Measurements from ENCODE around the gene NEDD4.
A peak's percentile ranks its signal among the peaks of the same experiment; 100 is the strongest.
"Not testable (repeated sequence)": the region's sequence is repeated elsewhere in the genome, so short reads cannot be mapped to it uniquely, and the experiment has no call there.

The NEDD4 gene

DNA sequence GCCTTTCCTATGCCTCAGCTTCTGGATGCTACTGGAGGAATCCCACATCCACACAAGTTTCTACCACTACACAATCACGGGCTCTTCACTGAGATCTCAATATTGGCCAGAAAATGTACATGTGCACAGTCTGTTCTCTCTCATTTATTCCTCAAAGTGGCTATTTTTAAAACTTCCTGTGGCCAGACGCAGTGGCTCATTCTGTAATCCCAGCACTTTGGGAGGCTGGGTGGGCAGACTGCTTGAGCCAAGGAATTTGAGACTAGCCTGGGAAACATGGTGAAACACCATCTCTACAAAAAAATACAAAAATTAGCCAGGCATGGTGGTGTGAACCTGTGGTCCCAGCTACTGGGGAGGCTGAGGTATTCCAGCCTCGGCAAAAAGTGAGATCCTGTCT lies 159.1 kb downstream of the NEDD4 start:
- DNase-seq (ENCODE audit: low read depth in 1 of 2, low spot score in 1 of 2) = no peak

DNA sequence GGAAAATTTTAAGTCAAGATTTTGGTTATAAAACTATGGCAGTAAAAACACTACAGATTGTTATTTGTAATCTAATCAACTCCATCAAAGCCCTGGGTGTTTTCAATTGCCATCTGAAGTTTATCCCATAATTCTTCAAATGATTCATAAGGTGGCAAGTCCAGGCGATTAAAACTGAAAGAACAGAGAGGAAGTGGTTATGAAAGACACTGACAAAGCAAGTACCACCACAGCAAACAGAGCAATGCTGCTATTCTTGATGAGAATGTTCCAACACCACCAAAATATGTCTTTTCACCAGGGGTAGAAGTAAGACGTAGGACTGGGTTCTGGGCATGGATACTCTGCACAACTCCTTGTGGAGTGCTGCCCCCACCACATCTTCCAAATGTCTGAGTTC lies 163.6 kb downstream of the NEDD4 start:
- no peak for DNase-seq (ENCODE audit: low read depth in 1 of 2, low spot score in 1 of 2)

GRCh38 chr15:55827955-55828354 lies 165.5 kb downstream of the NEDD4 start:
- DNase-seq (ENCODE audit: low read depth in 1 of 2, low spot score in 1 of 2) = no peak

DNA sequence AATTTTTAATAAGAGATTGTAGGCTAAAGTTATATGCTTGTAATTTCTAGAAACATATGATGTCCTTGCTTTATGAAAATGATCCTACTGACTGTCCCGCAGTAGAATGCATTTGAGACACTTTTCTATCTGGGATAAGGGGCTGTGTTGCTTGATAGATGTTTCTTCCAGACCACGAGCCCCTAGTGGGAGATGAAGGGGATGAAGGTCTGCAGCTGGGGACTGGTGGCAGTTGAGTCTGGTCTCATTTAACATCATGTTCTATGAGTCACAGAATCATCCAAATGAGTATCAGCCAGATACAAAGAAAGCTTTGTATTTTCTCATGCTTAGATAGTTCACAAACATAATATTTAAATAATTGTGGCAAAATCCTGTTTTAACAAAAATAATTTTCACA lies 166.2 kb downstream of the NEDD4 start:
- no peak for DNase-seq (ENCODE audit: low read depth in 1 of 2, low spot score in 1 of 2)

DNA sequence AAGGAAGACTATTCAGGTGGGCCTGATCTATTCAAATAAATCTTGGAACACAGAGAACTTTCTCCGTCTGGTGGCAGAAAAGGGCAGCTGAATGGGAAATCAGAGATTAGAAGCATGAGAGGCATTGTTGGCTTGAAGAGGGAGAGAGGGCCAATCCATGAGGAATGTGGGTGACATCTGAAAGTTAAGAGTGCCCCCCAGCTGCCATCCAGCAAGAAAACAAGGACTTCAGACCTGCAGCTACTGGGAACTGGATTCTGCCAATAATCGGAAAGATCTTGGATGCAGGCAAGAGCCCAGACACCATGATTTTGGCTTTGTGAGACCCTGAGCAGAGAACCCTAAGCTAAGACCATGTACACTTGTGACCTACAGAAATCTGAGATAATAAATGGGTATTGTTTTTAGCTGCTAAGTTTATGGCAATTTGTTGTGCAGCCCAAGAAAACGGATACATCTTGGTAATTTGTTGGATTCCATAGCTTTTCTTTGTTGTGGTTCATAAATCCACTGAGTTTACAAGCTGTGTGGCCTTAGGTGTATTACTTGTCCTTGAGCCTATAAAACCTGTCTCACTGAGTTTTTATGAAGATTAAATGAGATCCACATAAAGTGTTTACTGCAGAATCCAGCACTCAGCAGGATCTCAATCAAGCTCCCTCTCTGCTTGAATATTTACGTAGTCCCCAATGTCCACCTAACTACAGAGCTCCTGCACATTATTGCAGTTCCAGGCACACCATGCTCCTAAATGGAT lies 168.4 kb downstream of the NEDD4 start:
- DNase-seq (ENCODE audit: low read depth in 1 of 2, low spot score in 1 of 2) = no peak

DNA sequence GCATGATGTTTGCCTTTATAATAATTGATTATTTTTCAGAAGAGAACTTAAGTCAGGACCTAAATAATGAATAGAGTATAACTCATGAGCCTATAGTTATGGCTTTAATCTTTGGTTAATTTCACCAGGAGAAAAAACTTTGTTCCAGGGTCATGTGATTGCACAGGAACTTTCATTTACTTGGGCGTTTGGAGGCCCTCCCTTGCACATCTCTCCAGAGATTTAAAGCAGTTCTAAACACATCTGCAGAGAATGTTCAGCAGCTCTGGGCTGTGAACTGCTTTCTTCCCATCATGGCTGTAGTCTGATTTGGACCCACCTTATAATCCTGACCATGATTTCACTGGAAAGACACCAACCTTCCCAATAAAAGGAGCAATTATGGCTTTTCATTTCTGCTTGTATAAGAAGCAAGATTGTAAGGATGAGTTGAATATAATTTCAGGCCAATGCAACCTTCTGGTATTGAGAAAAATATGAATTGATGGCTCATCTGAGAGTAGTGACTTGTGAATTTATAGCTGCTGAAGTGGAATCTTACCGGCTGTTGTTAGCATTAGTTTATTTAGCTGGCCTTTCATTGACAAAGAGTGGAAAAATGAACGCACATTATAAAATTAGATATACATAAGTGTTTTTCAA lies 169.6 kb downstream of the NEDD4 start:
- no peak for DNase-seq (ENCODE audit: low read depth in 1 of 2, low spot score in 1 of 2)

DNA sequence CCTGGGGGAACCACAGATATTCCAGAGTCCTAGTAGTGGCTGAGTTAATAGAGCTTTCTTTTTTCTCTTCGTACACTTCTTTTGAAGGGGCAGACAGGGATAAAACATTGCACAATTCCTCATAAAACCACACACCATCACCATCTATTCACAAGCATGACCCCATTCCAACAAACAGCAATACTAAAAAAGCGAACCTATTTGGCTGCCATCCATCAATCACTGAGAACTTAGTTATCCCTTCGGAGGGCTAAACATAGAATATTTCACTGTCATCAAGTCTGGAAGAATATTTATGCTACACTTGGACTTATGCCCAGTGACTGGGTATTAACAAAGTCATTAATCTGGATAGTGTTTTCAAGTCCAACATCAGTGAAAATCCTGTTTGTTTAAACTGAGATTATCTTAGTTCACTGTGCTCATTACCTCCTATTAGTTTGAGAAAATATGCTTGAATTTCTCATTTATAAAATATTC lies 170.2 kb downstream of the NEDD4 start:
- DNase-seq (ENCODE audit: low read depth in 1 of 2, low spot score in 1 of 2) = no peak

- not testable (repeated sequence) for DNase-seq (ENCODE audit: low read depth in 1 of 2, low spot score in 1 of 2)
Observed at GRCh38 chr15:55821740-55822139, 171.7 kb downstream of the NEDD4 start.

- no peak for DNase-seq (ENCODE audit: low read depth in 1 of 2, low spot score in 1 of 2)
Observed at GRCh38 chr15:55820043-55820442, 173.4 kb downstream of the NEDD4 start.

- no peak for DNase-seq (ENCODE audit: low read depth in 1 of 2, low spot score in 1 of 2)
Observed at GRCh38 chr15:55819397-55820034, 173.9 kb downstream of the NEDD4 start.

- no peak for DNase-seq (ENCODE audit: low read depth in 1 of 2, low spot score in 1 of 2)
Observed at GRCh38 chr15:55816017-55816416, 177.4 kb downstream of the NEDD4 start.

- no peak for DNase-seq (ENCODE audit: low read depth in 1 of 2, low spot score in 1 of 2)
Observed at GRCh38 chr15:55802600-55803376, 190.6 kb downstream of the NEDD4 start.

DNA sequence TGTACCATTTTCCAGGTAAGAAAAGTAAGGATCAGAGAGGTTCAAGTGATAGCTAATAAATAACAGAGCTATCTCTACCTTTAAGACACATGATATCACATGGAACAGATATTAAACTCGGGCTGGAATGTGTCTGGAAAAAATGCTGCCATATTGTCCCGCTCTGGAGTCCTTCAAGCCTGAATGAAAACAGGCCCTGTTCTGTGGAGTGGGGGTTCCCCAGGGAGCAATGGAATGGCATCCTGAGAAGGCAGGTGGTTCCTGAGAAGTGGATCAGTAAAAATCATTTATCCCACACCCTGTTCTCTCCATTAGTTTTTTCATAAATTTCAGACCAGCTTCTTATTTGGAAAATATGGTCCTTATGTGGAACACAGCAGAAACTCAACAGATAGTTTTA lies 193.2 kb downstream of the NEDD4 start:
- no peak for DNase-seq (ENCODE audit: low read depth in 1 of 2, low spot score in 1 of 2)

DNA sequence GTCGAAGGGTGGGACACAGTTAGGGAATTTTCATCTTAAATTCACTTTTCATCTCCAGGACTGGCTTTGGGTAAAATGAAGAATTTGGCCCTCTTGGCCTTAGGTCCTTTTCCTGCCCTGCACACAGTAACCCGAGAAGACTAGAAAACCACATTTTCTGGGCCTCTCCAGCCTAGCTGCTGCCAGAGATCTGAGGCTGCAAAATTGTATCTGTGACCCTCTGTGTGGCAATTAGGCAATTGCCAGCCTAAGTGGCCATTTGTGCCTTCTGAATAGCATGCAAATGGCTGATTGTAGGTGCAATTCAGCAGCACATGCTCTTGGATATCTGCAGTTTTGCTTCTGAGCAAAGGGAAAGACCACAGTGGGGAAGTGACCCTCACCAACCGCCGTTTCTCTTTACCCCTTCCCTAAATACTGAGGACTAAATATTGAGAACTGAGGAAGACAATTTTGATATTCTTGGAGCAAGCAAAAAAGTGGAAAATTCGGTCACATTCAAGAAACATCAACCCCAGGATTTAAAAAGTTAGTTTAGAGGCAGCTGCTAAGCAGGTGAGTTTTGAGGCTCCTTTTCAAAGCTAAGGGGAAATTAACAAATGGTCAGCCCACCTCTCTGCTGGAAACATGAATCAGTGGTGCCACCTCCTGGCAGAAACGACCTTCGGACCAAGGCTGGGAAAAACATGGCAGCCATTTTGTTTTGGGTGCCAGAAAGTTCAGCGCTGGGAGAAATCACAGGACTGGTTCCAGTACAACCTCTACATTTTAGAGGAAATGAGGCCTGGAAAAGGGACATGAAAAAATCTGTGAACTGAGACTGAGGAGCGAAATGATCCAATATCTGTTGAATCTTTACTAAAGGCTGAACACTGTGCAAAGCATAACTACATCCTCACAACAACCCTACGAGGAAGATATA lies 193.9 kb downstream of the NEDD4 start:
- DNase-seq (ENCODE audit: low read depth in 1 of 2, low spot score in 1 of 2) = no peak

- no peak for DNase-seq (ENCODE audit: low read depth in 1 of 2, low spot score in 1 of 2)
Observed at GRCh38 chr15:55796321-55796965, 197.0 kb downstream of the NEDD4 start.

DNA sequence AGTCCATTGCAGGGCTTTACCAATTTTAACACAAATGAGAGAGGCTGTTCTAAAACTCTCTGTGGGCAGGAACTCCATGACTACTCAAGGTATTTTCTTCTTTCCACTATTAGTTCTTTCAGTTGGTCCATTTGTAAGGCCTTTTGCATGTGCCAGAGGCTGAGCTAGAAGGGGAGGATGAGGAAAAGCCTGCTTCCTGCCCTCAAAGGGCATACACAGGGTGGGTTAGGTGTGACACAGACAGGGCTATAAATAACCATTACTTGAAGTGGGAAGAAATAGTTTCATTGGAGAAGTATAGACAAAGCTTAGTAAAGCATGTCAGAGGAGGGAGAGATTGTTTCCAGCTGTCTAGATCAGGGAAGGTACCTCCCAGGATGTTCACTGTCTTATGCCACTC lies 198.4 kb downstream of the NEDD4 start:
- DNase-seq (ENCODE audit: low read depth in 1 of 2, low spot score in 1 of 2) = no peak

DNA sequence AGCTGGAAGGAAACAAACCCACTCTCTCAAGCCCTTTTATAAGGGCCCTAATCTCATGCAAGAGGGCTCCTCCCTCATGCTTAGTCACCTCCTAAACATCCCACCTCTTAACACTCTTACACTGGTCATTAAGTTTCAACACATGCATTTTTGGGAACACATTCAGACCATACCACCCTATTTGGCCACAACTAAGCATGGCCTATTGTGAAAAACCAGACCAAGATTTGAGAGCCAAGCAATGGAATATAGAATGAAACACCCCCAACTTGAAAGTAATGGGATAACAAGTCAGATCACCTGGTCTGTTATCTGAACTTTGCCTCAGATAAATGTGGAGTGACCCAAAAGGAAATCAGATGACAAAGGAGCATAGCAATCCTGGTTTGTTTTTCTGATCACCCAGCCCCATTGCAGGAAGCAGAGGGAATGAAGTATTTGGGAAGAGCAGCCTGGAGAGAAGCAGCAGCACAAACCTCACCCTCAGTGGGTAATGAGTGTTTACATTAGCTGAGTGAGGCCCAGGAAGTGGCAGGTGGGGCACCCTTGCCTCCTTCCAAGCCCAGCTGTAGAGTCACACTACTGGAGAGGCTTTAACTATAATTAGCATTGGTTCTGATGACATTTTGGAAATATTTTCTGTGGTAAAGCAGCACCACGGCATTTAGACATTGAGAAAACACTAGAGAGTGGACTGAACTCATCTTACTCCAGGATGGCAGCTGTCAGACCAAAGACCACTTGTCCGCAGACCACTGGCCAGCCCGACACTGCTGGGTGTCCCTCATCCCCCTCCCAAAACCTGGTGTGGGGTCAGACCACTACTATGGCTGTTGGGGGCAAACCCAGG lies 201.6 kb downstream of the NEDD4 start:
- DNase-seq (ENCODE audit: low read depth in 1 of 2, low spot score in 1 of 2) = no peak

DNA sequence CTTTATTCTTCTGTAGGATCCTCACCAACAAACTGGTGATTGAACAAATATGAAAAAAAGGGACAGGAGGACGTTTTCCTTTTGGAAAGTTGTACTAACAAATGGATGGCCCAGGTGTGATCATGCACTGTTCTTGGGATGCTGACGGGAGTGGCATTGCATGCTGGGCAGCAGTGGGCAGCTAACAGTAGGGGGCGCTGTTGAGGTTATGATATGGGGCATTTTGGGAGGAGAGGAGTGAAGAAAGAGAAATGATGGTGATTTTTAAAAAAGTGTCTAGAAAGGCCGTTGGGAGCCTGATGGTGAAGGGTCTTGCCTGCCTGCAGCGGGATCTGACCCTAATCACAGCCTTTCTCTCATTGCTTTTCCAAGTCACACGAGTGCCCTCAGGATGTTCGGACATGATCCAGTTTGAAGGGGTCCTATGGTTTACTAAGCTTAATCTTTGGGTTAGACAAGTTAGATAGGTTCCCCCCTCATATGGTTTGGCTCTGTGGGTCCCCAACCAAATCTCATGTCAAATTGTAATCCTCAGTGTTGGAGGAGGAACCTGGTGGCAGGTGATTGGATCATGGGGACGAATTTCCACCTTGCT lies 204.2 kb downstream of the NEDD4 start:
- peak; percentile 9 to 18 for DNase-seq (ENCODE audit: low read depth in 1 of 2, low spot score in 1 of 2)

- no peak for DNase-seq (ENCODE audit: low read depth in 1 of 2, low spot score in 1 of 2)
Observed at GRCh38 chr15:55786341-55786740, 207.1 kb downstream of the NEDD4 start.

Measured in activated T-helper 1 cell treated with anti-CD3 and anti-CD28 coated beads, Interleukin-2, amount 50 U/mL, for 16 hours (primary cell).